Right kidney (tissue), 9 donors: ENCODE measurements around the gene KCTD3.

Experiments
- DNase-seq: peaks from one replicate; pipeline ENCODE4 v3.0.0-alpha.2; 2016
- long read RNA-seq, 8 donors: transcript quantifications; one replicate each; lab custom pipeline, GENCODE V29; 2026

Gene KCTD3
- long read RNA-seq, donor 1, partial matches to known transcripts: 24 of 30 reads
- long read RNA-seq, donor 1, other reads (novel, unspliced or antisense): 0 of 30 reads
- long read RNA-seq, donor 2, transcript KCTD3-201 (18 exons, 3,931 nt): major isoform, 6 of 9 reads
- long read RNA-seq, donor 2, partial matches to known transcripts: 0 of 9 reads
- long read RNA-seq, donor 2, other reads (novel, unspliced or antisense): 0 of 9 reads
- long read RNA-seq, donor 3, partial matches to known transcripts: 0 of 5 reads
- long read RNA-seq, donor 3, other reads (novel, unspliced or antisense): 0 of 5 reads
- long read RNA-seq, donor 4, transcript KCTD3-201 (18 exons, 3,931 nt): major isoform, 8 of 31 reads
- long read RNA-seq, donor 4, partial matches to known transcripts: 18 of 31 reads
- long read RNA-seq, donor 4, other reads (novel, unspliced or antisense): 0 of 31 reads
- long read RNA-seq, donor 5, transcript KCTD3-201 (18 exons, 3,931 nt): major isoform, 5 of 6 reads
- long read RNA-seq, donor 5, partial matches to known transcripts: 0 of 6 reads
- long read RNA-seq, donor 5, other reads (novel, unspliced or antisense): 0 of 6 reads
- long read RNA-seq, donor 6, partial matches to known transcripts: 0 of 8 reads
- long read RNA-seq, donor 6, other reads (novel, unspliced or antisense): 0 of 8 reads
- long read RNA-seq, donor 7, partial matches to known transcripts: 5 of 12 reads
- long read RNA-seq, donor 7, other reads (novel, unspliced or antisense): 0 of 12 reads
- long read RNA-seq, donor 8, transcript KCTD3-201 (18 exons, 3,931 nt): major isoform, 6 of 15 reads
- long read RNA-seq, donor 8, transcript KCTD3-204 (3 exons, 652 nt): major isoform, 6 of 15 reads
- long read RNA-seq, donor 8, partial matches to known transcripts: 0 of 15 reads
- long read RNA-seq, donor 8, other reads (novel, unspliced or antisense): 0 of 15 reads

DNA sequence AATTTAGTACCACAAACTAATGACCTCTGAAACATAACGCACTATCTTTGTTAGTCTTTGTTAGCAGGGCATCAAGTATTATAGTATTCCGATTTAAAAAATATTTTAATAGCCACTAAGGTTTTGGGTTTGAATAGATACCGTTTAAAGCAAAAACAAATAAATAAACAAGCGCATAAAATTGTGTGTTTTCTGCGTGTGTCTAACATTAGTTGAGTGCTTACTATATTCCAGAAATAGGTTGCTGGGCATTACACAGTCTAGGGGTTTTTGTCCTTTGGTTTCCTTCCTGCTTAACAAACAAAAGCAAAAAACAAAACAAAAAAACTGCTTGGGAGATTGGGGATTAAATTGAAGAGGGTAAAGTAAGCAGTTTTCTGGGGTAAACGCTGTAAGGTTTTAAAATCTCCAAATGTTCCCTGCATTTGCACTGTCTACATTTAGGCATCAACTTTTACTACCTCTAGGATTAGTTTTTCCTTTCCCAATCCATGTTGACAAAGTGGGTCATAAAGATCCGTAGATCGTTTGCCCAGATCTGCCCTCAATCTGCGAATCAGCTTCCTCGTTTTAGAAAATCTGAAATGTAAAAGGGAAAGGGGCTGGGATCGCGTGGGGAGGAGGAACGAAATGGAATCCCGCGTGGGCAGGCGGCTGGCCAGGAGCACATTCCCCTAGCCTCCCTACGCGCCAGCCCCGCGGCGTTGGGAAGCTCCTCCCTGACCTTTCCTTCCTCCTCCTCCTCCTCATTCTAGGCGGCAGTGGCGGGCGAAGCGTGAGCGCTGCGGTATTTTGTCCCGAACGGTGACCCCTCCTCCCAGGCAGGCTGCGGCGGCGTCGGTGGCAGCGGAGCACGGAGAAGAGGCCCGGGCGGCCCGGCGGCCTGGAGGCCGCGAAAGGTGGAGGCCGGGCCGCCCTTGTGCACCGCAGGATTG lies at the start of gene KCTD3:
Gene KCTD3, plus strand, starts transcription at position 749 of the 935 bp plus-strand sequence. CDS start 382 bp downstream, outside the sequence.
- peak; percentile 96 for DNase-seq

DNA sequence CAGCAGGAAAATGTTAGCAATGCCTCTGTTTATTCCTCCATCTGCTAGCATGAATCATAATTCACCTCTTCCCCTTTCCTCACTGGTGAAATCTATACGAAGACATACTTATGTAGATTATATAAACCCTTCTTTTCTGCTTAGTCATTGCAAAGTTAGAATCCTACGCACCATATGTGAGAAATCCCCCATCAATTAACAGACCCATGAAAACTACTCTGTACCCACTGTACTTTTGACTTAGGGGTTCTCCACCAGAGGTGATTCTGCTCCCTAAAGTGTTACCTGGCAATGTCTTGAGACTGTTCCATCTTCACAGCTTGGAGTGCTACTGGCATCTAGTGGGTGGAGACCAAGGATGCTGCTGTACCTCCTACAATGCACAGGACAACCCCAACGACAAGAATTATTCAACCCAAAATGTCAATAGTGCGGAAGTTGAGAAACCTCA lies 49.6 kb upstream of the KCTD3 start:
- DNase-seq: no peak

DNA sequence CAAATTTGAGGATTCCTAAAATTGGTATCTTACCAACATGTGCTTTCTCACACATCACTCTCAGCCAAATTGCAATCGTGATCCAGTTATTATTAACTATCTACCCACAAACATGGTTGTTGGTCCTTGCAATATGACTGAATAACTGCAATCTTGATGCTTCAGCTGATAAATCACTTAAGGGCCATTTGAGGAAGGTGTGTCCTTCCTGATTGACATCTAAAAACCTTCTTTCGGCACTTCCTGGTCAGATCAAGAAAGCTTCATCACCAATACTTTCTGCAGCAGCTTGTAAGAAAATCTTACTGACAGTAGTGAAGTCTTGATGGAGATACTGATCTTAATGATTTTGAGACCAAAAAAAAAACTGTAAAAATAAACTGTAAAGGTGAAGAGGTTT lies 48.5 kb upstream of the KCTD3 start:
- DNase-seq: no peak

DNA sequence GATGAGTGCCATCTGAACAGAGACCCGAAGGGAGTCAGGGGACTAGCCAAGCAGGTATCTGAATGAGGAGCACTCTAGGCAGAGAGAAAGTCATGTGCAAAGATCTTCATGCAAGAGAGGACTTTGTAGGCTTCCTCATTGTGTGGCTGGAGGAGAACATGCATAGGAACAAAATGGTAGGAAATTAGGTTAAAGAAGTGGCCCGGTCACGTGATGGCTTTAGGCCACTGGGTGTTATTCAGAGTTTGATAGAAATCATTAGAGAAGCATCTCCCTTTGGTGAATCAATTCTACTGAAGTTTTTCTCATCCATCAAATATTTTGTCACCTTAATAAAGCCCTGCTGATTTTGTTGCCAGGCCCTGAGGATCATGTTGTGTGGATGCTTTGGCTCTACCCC lies 45.8 kb upstream of the KCTD3 start:
- DNase-seq: no peak

DNA sequence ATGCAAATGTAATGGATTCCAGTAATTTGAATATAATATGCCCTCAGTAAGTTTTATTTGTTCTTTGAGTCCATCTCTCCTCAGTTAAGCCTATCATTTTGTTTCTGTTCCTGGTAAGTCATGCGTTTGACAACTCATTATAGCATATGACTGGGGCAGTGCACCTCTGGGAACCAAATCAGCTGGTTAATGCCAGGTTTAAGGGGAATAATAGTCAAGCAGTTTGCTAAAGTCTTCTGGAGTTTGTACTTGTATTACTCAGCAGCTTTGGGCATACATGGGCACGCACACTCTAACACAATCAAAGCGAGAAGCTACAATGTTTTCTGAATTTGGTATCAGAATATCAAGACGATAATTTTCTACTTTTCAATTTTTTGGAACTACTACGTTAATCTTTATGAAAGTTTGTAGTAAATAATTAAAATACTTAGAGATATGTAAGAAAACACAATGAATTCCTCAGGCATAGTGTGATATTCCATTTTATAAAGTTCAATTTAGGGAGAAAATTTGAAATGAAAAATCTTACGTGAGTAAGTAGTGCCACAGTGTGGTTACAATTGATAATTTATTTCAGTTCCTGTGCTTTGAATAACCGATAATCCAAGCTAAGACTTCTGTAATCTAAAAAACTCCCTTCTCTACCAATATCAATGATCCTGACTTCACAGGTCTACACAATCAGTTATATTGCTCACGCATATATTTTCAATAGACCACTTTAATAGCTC lies 43.8 kb upstream of the KCTD3 start:
- peak; percentile 0 for DNase-seq

DNA sequence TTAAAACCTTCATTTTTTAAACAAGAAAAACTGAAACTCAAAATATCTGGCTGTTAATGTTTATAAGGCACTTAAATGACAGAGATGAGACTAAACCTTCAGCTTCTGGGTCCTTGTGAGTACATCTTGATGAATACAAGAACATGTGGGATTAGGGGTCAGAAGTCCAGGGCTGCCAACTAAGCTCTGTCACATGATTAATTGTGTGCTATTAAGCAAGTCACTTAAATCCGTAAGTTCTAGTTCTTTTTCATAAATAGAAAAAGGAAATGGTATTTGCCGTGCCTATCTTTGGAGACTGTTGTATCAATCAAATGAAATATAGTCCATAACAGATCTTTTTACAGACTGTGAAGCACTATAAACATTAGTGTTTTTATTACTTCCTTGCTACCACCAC lies 43.2 kb upstream of the KCTD3 start:
- DNase-seq: peak; percentile 1

DNA sequence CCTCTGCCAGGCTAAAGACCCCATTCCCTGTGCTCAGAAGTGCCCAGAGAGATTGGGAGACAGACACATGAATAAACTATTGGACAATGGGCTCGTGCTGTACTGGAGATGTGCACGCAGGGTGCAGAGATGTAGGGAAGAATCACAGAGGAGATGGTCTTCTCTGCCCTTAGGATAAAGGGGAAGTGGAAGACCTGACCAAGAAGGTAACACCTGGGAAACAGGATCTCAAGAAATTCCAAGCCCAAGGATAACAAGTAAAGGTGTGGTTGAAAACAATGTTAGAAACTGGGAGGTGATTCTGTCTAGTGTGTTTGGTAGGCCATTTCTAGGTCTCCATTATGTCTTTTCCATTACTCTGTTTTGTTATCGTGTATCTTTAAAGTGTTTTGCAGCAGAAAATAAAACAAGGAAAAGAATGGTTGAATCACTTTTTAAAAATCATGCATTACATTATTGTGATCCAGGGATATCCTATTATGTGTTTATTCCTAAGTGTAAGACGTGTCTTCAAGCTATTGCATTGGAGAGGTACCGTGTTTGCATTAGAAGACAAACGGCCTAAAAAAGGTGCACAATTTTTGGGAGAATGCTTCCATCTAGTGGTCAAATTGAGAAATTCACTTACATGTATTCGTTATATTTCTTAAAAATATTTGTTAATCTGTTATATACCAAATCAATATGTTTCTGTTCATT lies 40.8 kb upstream of the KCTD3 start:
- DNase-seq: peak; percentile 11

DNA sequence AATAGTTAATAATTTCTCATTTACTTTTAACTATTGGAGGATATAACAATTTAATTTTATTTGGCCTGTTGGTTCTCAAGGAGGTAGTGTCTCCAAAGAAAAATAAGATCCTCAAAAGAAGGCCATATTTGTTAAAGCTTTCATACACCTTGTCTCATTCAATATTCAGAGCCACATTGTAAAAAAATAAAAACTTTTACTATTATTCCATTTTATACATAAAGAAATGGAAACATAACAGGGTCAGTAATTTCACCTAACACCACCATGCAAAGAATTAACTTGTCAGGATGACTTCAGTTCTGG lies 40.3 kb upstream of the KCTD3 start:
- no peak for DNase-seq

DNA sequence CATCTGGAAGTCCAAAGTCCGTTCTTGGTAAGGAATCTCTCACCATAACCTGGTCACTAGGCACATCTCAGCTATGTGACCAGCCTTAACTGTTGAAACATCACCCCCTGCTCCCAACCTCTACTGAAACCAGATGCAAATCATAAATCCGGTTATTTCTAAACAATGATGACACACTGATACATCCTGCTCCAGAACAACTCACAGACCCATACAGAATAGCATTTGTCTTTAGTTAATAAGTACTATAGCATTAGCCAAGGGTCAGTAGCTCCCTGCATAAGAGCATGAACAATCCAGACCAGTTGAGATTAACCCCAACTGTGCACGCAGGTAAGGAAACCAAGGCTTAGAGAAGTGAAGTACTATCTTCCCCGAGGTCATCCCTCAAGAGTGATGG lies 38.0 kb upstream of the KCTD3 start:
- DNase-seq: no peak

DNA sequence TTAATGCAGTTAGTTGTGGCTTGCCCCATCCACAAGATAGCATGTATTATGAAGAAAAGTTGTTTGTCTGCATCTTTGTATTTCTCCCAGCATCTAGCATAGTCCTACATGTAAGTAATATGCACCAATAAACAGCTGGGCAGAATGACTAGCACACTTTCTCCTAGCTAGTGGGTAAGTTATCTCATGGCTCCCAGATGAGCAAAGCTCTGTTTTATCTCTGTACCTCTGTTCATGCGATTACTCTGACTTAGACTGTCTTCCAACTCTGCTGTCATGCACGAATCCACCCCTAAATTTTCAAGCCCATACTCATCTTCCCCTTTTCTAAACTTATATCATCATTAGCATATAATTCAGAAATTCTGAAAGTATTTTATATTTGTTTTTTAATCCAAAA lies 37.5 kb upstream of the KCTD3 start:
- no peak for DNase-seq

DNA sequence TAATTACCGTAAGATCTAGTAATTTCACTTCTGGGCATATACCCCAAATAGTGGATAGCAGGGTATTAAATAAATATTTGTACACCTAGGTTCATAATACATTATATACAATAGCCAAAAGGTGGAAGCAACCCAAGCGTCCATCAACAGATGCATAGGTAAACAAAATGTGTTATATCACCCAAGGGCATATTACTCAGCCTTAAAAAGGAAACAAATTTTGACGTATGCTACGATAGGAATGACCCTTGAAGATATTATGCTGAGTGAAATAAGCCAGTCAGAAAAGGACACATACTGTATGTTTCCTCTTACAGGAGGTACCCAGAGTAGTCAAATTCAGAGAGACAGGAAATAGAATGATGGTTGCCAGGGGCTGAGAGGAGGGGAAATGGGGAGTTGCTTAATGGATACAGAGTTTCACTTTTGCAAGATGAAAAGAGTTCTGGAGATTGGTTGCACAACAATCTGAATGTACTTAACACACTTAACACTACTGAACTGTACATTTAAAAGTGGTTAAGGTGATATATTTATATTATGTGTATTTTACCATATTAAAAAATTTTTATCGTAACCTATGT lies 36.6 kb upstream of the KCTD3 start:
- no peak for DNase-seq

DNA sequence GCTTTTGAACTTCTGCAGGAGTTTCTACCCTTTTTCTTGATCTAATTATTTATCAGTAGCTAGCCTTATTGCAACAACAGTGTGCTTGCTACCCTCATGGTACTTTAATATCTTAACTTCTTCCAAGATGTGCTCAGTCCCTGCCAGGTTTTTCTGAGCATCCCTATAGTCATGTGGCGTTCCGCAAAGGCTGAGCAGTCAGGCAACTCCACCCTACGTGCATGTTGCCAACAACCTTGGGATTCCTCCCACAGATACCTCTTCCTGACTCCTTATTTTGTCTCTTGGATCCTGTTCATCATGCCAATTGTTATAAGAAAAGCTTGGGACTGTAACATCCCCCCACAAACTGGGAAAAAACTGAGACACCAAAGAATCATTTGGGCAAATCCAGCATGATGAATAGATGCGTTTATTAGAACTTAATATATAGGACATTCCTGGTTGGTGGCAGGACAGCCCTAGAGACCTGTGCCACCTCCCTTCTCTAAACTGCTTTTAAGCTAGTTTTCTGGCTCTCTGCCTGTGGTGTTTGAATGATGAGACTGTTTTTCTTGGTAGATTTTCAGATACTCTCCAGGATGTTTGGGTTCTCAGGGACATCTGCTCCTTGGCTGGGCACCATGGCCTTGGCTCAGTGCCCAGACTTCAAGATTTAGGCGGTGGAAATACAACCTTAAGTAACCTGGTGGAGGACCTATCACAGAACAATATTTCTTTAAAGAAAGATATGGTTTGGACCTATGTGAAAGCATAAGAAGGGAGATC lies 27.1 kb upstream of the KCTD3 start:
- DNase-seq: no peak

DNA sequence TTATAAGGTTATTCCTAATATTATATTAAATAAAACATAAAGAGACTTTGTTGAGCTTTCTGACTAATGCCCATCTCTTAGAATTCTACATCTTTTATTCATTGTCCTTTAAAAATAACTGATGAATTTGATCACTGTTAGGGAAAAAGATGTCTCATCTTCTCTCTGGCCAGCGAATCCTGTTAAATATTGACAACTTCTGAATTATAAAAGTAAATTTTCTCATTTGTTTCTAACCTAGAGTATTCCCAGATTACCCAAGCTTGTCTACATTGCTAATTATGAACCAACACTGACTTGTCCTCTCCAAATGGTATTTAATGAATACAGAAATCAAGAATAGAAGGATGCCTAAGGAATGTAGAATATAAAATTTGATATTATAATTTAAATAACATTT lies 24.8 kb upstream of the KCTD3 start:
- DNase-seq: no peak

DNA sequence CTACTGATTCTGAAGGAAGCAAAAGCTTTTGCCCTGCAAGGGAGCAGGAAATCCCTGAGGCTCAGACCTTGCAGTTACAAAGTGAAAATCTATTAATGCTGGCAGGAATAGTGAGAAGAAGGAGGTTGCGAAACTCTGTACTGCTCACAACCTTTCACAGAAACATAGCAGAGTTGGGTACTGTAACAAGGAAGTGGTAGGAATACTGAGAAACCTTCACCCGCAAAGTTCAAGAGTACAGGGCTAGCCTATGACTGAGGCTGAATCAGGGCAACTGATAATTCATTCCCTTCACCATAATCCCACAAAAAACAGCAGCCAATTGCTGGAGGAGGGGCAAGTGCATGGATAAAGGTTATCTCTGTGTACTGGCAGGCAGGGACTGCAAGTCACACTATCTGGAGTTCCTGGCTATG lies 23.9 kb upstream of the KCTD3 start:
- DNase-seq: no peak

DNA sequence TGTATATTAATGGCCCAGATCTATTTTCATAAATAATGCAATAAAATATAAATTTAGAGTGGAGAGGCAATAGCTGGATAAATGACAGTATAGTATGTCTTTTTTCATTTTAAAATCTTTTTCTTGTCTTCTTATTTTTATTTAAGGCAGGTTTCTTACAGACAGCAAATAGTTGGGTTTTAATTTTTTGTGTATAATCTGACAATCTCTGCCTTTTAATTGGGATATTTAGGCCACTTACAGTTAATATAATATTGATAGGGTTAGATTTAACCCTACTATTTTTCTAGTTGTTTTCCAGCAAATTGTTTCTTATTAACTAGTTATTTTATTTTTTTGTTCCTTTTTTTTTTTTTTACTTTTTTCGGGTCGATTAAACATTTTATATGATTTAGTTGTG lies 23.3 kb upstream of the KCTD3 start:
- DNase-seq: no peak

DNA sequence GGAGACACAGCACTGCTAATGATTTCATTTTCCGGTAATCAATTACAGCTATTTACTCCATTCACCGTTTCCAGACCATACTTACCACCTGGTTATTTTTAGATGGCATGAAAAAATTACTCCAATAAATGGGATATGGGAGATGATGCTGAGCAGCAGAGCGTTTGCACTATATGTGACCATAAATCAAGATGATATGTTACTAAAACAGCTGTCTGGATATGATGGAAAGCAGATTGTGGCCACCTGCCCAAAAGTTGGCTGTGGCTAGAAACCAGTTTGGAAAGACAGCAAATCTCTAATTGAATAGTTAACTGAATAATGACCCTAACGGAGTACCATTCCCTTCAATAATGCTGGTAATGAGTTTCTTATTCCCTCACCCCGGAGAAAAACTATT lies 22.5 kb upstream of the KCTD3 start:
- DNase-seq: no peak

DNA sequence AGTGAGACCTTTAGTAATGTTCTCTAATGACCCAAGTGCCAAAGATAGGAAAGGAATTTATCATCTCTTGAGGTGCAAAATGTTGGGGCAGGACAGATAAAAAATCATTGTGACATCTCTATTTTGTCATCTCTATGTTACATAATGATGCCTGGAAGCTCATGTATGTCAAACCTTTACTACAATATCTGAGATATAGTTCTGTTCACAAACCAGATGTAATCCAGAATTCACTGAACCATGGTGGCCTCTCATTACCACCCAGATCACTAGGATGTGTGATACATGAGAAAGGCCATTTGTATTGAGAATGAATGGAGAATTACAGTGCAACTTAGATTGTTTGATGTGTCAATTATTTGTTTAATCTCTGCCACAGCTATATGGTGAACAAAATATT lies 22.0 kb upstream of the KCTD3 start:
- no peak for DNase-seq

DNA sequence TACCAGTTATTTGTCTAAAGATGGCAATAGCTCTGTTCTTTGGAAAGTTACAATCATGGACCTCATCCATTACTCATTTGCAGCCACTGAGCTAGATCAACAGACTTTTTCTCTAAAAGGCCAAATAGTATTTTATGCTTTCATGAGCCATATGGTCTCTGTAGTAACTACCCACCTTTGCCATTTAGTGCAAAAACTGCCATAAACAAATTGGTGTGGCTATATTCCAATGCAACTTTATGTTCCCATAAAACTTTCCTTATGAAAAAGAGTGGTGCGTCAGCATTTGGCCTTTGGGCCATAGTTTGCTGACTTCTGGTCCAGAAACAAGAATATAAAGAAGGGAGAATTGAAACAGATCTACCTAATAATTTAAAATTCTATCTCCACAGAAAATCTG lies 20.1 kb upstream of the KCTD3 start:
- DNase-seq: peak; percentile 3

DNA sequence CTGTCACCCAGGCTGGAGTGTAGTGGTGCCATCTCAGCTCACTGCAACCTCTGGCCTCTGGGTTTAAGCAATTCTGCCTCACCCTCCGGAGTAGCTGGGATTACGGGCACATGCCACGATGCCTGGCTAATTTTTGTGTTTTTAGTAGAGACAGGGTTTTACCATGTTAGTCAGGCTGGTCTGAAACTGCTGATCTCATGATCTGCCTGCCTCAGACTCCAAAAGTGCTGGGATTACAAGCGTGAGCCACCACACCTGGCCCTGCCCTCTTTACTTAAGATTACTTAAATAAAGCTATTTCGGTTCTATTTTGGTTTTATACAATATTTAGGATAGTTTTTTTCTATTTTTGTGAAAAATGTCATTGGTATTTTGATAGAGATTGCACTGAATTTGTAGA lies 15.3 kb upstream of the KCTD3 start:
- no peak for DNase-seq

DNA sequence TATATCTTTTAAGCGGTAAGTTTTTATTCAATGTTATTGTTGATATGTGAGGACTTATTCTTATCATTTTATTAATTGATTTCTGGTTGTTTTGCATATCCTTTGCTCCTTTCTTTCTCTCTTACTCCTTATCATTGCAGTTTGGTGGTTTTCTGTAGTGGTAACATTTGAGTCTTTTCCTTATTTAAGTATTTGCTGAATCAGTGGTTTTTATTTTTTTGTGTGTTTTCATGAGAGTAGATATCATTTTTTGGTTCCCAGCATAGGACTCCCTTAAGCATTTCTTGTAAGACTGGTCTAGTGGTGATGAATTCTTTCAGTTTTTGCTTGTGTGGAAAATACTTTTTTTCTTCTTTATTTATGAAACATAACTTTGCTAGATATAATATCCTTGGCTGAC lies 12.2 kb upstream of the KCTD3 start:
- no peak for DNase-seq
